HT1080 (cell line): ENCODE measurements around the gene SELENOK. TPM values are rescaled to one million over a fixed set of nuclear protein-coding genes. Genes with fewer than 3 reads are reported as not detected.
"Not testable (repeated sequence)": the region's sequence is repeated elsewhere in the genome, so short reads cannot be mapped to it uniquely, and the experiment has no call there.

Experiments
- DNase-seq: peaks from one replicate; pipeline ENCODE4 v3.0.0-alpha.2; 2015; ENCODE audit warnings: low read depth
- polyA plus RNA-seq, 2 experiments: library from polyadenylated mRNA; depleted of rRNA; stranded (reverse); fragments of >200 nt; gene quantifications; 2 replicates each; pipeline ENCODE4 v1.2.3, GENCODE V29; 2015
- total RNA-seq: library from RNA; depleted of rRNA; stranded (reverse); fragments of >200 nt; shearing (Covaris generic); gene quantifications from 2 replicates; pipeline ENCODE4 v1.2.3, GENCODE V29; 2014; rRNA removed

The SELENOK gene
- 42.6 and 44.3 TPM in 2 replicates for total RNA-seq
- 26.1 and 37.2 TPM in 2 replicates for polyA plus RNA-seq (2015; cell fraction: cytosol; rRNA removed)
- 14.2 and 19.4 TPM in 2 replicates for polyA plus RNA-seq (2015; cell fraction: nucleus; rRNA removed)

GRCh38 chr3:53891497-53892285 lies at the start of gene SELENOK:
SELENOK (minus strand) TSS chr3:53891859.
- DNase-seq, result peak; percentile 99

- peak; percentile 72 for DNase-seq
Observed at GRCh38 chr3:53941184-53941583, 49.5 kb upstream of the SELENOK start.

GRCh38 chr3:53940623-53941022 lies 49.0 kb upstream of the SELENOK start:
- no peak for DNase-seq

GRCh38 chr3:53939813-53940212 lies 48.2 kb upstream of the SELENOK start:
- no peak for DNase-seq

GRCh38 chr3:53939086-53939582 lies 47.5 kb upstream of the SELENOK start:
- DNase-seq, result no peak

GRCh38 chr3:53938645-53939044 lies 47.0 kb upstream of the SELENOK start:
- DNase-seq, result peak; percentile 56

- DNase-seq, result no peak
Observed at GRCh38 chr3:53936347-53936746, 44.7 kb upstream of the SELENOK start.

GRCh38 chr3:53935283-53935901 lies 43.7 kb upstream of the SELENOK start:
- no peak for DNase-seq

- DNase-seq, result not testable (repeated sequence)
Observed at GRCh38 chr3:53927208-53927872, 35.7 kb upstream of the SELENOK start.

- DNase-seq, result no peak
Observed at GRCh38 chr3:53921296-53921695, 29.6 kb upstream of the SELENOK start.

GRCh38 chr3:53919741-53920140 lies 28.1 kb upstream of the SELENOK start:
- no peak for DNase-seq

- DNase-seq, result no peak
Observed at GRCh38 chr3:53913401-53913800, 21.7 kb upstream of the SELENOK start.

GRCh38 chr3:53902711-53903110 lies 11.1 kb upstream of the SELENOK start:
- no peak for DNase-seq

- no peak for DNase-seq
Observed at GRCh38 chr3:53902067-53902466, 10.4 kb upstream of the SELENOK start.

GRCh38 chr3:53900666-53901331 lies 9.1 kb upstream of the SELENOK start:
- no peak for DNase-seq

GRCh38 chr3:53899750-53900149 lies 8.1 kb upstream of the SELENOK start:
- DNase-seq, result no peak

GRCh38 chr3:53892286-53892637 lies 603 bp upstream of the SELENOK start:
- DNase-seq, result no peak

GRCh38 chr3:53890726-53891475 lies 758 bp downstream of the SELENOK start:
- no peak for DNase-seq

- no peak for DNase-seq
Observed at GRCh38 chr3:53888232-53888631, 3.4 kb downstream of the SELENOK start.

GRCh38 chr3:53887446-53887845 lies 4.2 kb downstream of the SELENOK start:
- DNase-seq, result no peak

GRCh38 chr3:53885239-53885638 lies 6.4 kb downstream of the SELENOK start:
- no peak for DNase-seq
